HepG2 (cell line): Measurements from ENCODE around the gene ZNF563. TPM values are rescaled to one million over a fixed set of nuclear protein-coding genes. Genes with fewer than 3 reads are reported as not detected.

Source experiments
- CBX5 ChIP-seq: sonication (generic); formaldehyde crosslinking; IDR thresholded peaks from 2 replicates; pipeline ENCODE4 v1.4.0; 2020; ENCODE audit warnings: missing genetic modification reagents, borderline replicate concordance
- DMAP1 ChIP-seq: IDR thresholded peaks from 2 replicates; pipeline ENCODE4 v1.6.1; 2016
- ELK4 ChIP-seq: sonication (generic); formaldehyde crosslinking; IDR thresholded peaks from 2 replicates; pipeline ENCODE4 v1.9.0; 2021; ENCODE audit warnings: missing genetic modification reagents, borderline replicate concordance
- HHEX ChIP-seq: IDR thresholded peaks from 2 replicates; pipeline ENCODE4 v1.6.1; 2016; ENCODE audit warnings: control low read depth
- HNF4G ChIP-seq, 2 experiments: sonication (generic) in 1 of 2; formaldehyde crosslinking in 1 of 2; IDR thresholded peaks; 2 replicates each; pipeline versions ENCODE4 v1.4.0 to v1.6.1; 2011 to 2020; ENCODE audit warnings: borderline replicate concordance in 2 of 2, low read depth in 2 of 2, mild to moderate bottlenecking in 2 of 2, low read length in 1 of 2, missing genetic modification reagents in 1 of 2, moderate library complexity in 1 of 2
- MATR3 ChIP-seq: sonication (generic); formaldehyde crosslinking; IDR thresholded peaks from 2 replicates; pipeline ENCODE4 v1.4.0; 2020; ENCODE audit warnings: missing genetic modification reagents
- NFKBIZ ChIP-seq: IDR thresholded peaks from 2 replicates; pipeline ENCODE4 v1.6.1; 2018; ENCODE audit warnings: missing genetic modification reagents, missing compliant biosample characterization
- PATZ1 ChIP-seq: sonication (generic); formaldehyde crosslinking; IDR thresholded peaks from 2 replicates; pipeline ENCODE4 v1.4.0; 2020; ENCODE audit warnings: missing genetic modification reagents
- RFXAP ChIP-seq: sonication (generic); formaldehyde crosslinking; IDR thresholded peaks from 2 replicates; pipeline ENCODE4 v1.4.0; 2020; ENCODE audit warnings: missing genetic modification reagents, borderline replicate concordance
- SIX1 ChIP-seq: sonication (generic); formaldehyde crosslinking; IDR thresholded peaks from 2 replicates; pipeline ENCODE4 v1.4.0; 2020; ENCODE audit warnings: missing genetic modification reagents, borderline replicate concordance
- SSRP1 ChIP-seq: IDR thresholded peaks from 2 replicates; pipeline ENCODE4 v1.6.1; 2016; ENCODE audit warnings: control low read depth
- ZKSCAN8 ChIP-seq: IDR thresholded peaks from 2 replicates; pipeline ENCODE4 v1.6.1; 2016; ENCODE audit warnings: borderline replicate concordance, missing genetic modification reagents, missing compliant biosample characterization
- ZNF225 ChIP-seq: sonication (generic); formaldehyde crosslinking; IDR thresholded peaks from 2 replicates; pipeline ENCODE4 v1.4.0; 2020; ENCODE audit warnings: mild to moderate bottlenecking, missing genetic modification reagents
- ZNF331 ChIP-seq: sonication (generic); formaldehyde crosslinking; IDR thresholded peaks from 2 replicates; pipeline ENCODE4 v1.4.0; 2020; ENCODE audit warnings: missing genetic modification reagents
- ZNF629 ChIP-seq: sonication (generic); formaldehyde crosslinking; conservative IDR thresholded peaks from 2 replicates; pipeline ENCODE4 v1.5.0; 2020; ENCODE audit warnings: missing genetic modification reagents
- ZNF772 ChIP-seq: sonication (generic); formaldehyde crosslinking; IDR thresholded peaks from 2 replicates; pipeline ENCODE4 v1.5.0; 2020; ENCODE audit warnings: mild to moderate bottlenecking, missing genetic modification reagents
- ZSCAN25 ChIP-seq: sonication (generic); formaldehyde crosslinking; IDR thresholded peaks from 2 replicates; pipeline ENCODE4 v1.8.0; 2022; ENCODE audit warnings: mild to moderate bottlenecking, missing genetic modification reagents
- polyA plus RNA-seq, 8 experiments: library from polyadenylated mRNA; depleted of rRNA in 3 of 8; stranded (reverse) in 7 of 8; unstranded in 1 of 8; fragments of >200 nt; fragmentation: Illumina TruSeq in 4 of 8; extraction: Trizol in 4 of 8; gene quantifications; 2 replicates each; pipeline versions ENCODE4 v1.2.1 to v1.2.3, GENCODE V29; 2011 to 2016; ENCODE audit warnings: low read depth in 4 of 8, missing spikeins in 1 of 8, mixed read lengths in 1 of 8; ENCODE audit not compliant: insufficient read depth in 1 of 8
- total RNA-seq, 5 experiments: library from RNA; depleted of rRNA; stranded (reverse); fragments of >200 nt; fragmentation: Illumina TruSeq; extraction: Trizol; gene quantifications; 2 replicates each; pipeline ENCODE4 v1.2.3, GENCODE V29; 2016; ENCODE audit warnings: low read depth in 1 of 5
- TF ChIP-seq, protein P1 (sequence below): sonication (generic); formaldehyde crosslinking; IDR thresholded peaks from 2 replicates; pipeline ENCODE4 v1.4.0; 2020; ENCODE audit warnings: missing genetic modification reagents
- TF ChIP-seq, protein P2 (sequence below): IDR thresholded peaks from 2 replicates; pipeline ENCODE4 v1.6.1; 2012; ENCODE audit warnings: inconsistent platforms
- TF ChIP-seq, protein P3 (sequence below): sonication (generic); formaldehyde crosslinking; IDR thresholded peaks from 2 replicates; pipeline ENCODE4 v1.4.0; 2020; ENCODE audit warnings: missing genetic modification reagents

ZNF563 gene
- total and polyA plus RNA-seq, 2 of the 13 experiments (the other 11 are each of a cell fraction or from before 2014, with no cell fraction given), result 7.5 to 19.5 TPM

GRCh38 chr19:12331211-12331941 is 2.1 kb downstream of the ZNF563 start (continued):
- TF ChIP-seq ZSCAN25 (peak; percentile 86), ZNF629 (no peak), ZNF331 (CRISPR knock-in tag) (peak; percentile 46; the same call in 1 of the 2 replicates), HNF4G (IDR thresholded peaks at IDR 0.05; ENCODE audit: borderline replicate concordance, low read depth, low read length) (peak; percentile 85), HNF4G (CRISPR knock-in tag; IDR thresholded peaks at IDR 0.05; ENCODE audit: borderline replicate concordance, low read depth) (no peak), PATZ1 (peak; percentile 90), ZKSCAN8 (CRISPR knock-in tag) (peak; percentile 59; the same call in 1 of the 2 replicates), DMAP1 (peak; percentile 52; the same call in 1 of the 2 replicates), ZNF772 (peak; percentile 56; the same call in 1 of the 2 replicates), HHEX (CRISPR knock-in tag) (0 out of 2 replicates have a peak, but pooled peaks have one; percentile 41), RFXAP (CRISPR knock-in tag) (peak; percentile 36; the same call in 1 of the 2 replicates), ELK4 (CRISPR knock-in tag) (no peak), CBX5 (CRISPR knock-in tag) (peak; percentile 45; the same call in 1 of the 2 replicates), ZNF225 (CRISPR knock-in tag) (0 out of 2 replicates have a peak, but pooled peaks have one; percentile 32), MATR3 (CRISPR knock-in tag) (no peak), SSRP1 (CRISPR knock-in tag) (0 out of 2 replicates have a peak, but pooled peaks have one; percentile 32), SIX1 (peak; percentile 40; the same call in 1 of the 2 replicates), NFKBIZ (peak; percentile 56; the same call in 1 of the 2 replicates)
- TF ChIP-seq, protein P1, sequence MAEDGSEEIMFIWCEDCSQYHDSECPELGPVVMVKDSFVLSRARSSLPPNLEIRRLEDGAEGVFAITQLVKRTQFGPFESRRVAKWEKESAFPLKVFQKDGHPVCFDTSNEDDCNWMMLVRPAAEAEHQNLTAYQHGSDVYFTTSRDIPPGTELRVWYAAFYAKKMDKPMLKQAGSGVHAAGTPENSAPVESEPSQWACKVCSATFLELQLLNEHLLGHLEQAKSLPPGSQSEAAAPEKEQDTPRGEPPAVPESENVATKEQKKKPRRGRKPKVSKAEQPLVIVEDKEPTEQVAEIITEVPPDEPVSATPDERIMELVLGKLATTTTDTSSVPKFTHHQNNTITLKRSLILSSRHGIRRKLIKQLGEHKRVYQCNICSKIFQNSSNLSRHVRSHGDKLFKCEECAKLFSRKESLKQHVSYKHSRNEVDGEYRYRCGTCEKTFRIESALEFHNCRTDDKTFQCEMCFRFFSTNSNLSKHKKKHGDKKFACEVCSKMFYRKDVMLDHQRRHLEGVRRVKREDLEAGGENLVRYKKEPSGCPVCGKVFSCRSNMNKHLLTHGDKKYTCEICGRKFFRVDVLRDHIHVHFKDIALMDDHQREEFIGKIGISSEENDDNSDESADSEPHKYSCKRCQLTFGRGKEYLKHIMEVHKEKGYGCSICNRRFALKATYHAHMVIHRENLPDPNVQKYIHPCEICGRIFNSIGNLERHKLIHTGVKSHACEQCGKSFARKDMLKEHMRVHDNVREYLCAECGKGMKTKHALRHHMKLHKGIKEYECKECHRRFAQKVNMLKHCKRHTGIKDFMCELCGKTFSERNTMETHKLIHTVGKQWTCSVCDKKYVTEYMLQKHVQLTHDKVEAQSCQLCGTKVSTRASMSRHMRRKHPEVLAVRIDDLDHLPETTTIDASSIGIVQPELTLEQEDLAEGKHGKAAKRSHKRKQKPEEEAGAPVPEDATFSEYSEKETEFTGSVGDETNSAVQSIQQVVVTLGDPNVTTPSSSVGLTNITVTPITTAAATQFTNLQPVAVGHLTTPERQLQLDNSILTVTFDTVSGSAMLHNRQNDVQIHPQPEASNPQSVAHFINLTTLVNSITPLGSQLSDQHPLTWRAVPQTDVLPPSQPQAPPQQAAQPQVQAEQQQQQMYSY (CRISPR knock-in tag), result no peak
- TF ChIP-seq, protein P2, sequence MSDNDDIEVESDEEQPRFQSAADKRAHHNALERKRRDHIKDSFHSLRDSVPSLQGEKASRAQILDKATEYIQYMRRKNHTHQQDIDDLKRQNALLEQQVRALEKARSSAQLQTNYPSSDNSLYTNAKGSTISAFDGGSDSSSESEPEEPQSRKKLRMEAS, result peak; percentile 49
- TF ChIP-seq, protein P3, sequence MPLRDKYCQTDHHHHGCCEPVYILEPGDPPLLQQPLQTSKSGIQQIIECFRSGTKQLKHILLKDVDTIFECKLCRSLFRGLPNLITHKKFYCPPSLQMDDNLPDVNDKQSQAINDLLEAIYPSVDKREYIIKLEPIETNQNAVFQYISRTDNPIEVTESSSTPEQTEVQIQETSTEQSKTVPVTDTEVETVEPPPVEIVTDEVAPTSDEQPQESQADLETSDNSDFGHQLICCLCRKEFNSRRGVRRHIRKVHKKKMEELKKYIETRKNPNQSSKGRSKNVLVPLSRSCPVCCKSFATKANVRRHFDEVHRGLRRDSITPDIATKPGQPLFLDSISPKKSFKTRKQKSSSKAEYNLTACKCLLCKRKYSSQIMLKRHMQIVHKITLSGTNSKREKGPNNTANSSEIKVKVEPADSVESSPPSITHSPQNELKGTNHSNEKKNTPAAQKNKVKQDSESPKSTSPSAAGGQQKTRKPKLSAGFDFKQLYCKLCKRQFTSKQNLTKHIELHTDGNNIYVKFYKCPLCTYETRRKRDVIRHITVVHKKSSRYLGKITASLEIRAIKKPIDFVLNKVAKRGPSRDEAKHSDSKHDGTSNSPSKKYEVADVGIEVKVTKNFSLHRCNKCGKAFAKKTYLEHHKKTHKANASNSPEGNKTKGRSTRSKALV (CRISPR knock-in tag), result no peak
